Type B pancreatic cell (in vitro differentiated cells): Measurements from ENCODE around the gene PFKFB3. TPM values are rescaled to one million over a fixed set of nuclear protein-coding genes. Genes with fewer than 3 reads are reported as not detected.

Experiments
- DNase-seq: peaks from one replicate; pipeline ENCODE4 v3.0.0; 2021; ENCODE audit warnings: mixed read lengths; ENCODE audit not compliant: unreplicated experiment; ENCODE audit errors: extremely low spot score
- H3K27ac Mint-ChIP-seq: 2 replicates; pipeline ENCODE4 v1.8.0; 2021; ENCODE audit warnings: mild to moderate bottlenecking, mixed read lengths
- H3K27me3 Mint-ChIP-seq: 2 replicates; pipeline ENCODE4 v1.8.0; 2021; ENCODE audit warnings: mixed read lengths
- H3K36me3 Mint-ChIP-seq: 2 replicates; pipeline ENCODE4 v1.8.0; 2021; ENCODE audit warnings: mixed read lengths
- H3K4me1 Mint-ChIP-seq: one replicate; pipeline ENCODE4 v1.8.0; 2021; ENCODE audit warnings: mixed read lengths; ENCODE audit not compliant: unreplicated experiment
- H3K4me3 Mint-ChIP-seq: 2 replicates; pipeline ENCODE4 v1.8.0; 2021; ENCODE audit warnings: mild to moderate bottlenecking, mixed read lengths
- H3K9me3 Mint-ChIP-seq: 2 replicates; pipeline ENCODE4 v1.8.0; 2021; ENCODE audit warnings: mixed read lengths
- CTCF ChIP-seq: fragments of 200-600 bp; sonication (generic); conservative IDR thresholded peaks from 2 replicates; pipeline ENCODE4 v1.5.0; 2021; ENCODE audit warnings: antibody characterized with exemption, mild to moderate bottlenecking
- total RNA-seq: library from RNA; stranded (reverse); gene quantifications from 2 replicates; pipeline ENCODE4 v1.2.1, GENCODE V29; 2021; ENCODE audit warnings: low replicate concordance

The PFKFB3 gene
- total RNA-seq, 1 donor from 2014 or later, result 30.2 TPM

GRCh38 chr10:6273351-6273750, 70.6 kb downstream of the PFKFB3 start:
- Mint-ChIP-seq H3K4me3 (no peak overlapping the region), H3K27me3 (peaks cover 4% of the 10 kb centered on the region), H3K36me3 (no peaks in the 10 kb centered on the region), H3K27ac (no peak overlapping the region), H3K4me1 (peaks cover 14% of the 10 kb centered on the region), H3K9me3 (no peaks in the 10 kb centered on the region)
- no peak for TF ChIP-seq CTCF
- DNase-seq, result no peak

- Mint-ChIP-seq H3K36me3 (no peaks in the 10 kb centered on the region), H3K4me3 (no peak overlapping the region), H3K27ac (no peak overlapping the region)
These were observed 71.3 kb downstream of the PFKFB3 start for GRCh38 chr10:6274040-6274439.

GRCh38 chr10:6274484-6274883, 71.8 kb downstream of the PFKFB3 start:
- H3K4me3 Mint-ChIP-seq, result no peak overlapping the region
- H3K36me3 Mint-ChIP-seq, result no peaks in the 10 kb centered on the region
- H3K27ac Mint-ChIP-seq, result no peak overlapping the region
- H3K4me1 Mint-ChIP-seq, result peaks cover 18% of the 10 kb centered on the region
- H3K9me3 Mint-ChIP-seq, result no peaks in the 10 kb centered on the region
- peaks cover 4% of the 10 kb centered on the region for H3K27me3 Mint-ChIP-seq
- no peak for DNase-seq
- no peak for TF ChIP-seq CTCF

More at GRCh38 chr10:6274040-6274439, 71.3 kb downstream of the PFKFB3 start:
- DNase-seq, result no peak
- Mint-ChIP-seq H3K9me3 (no peaks in the 10 kb centered on the region), H3K4me1 (peaks cover 14% of the 10 kb centered on the region), H3K27me3 (peaks cover 4% of the 10 kb centered on the region)
- TF ChIP-seq CTCF, result no peak

- Mint-ChIP-seq H3K27ac (peak overlapping the region; percentile 64), H3K4me3 (no peak overlapping the region), H3K27me3 (peaks cover 5% of the 10 kb centered on the region), H3K36me3 (no peaks in the 10 kb centered on the region), H3K9me3 (no peaks in the 10 kb centered on the region), H3K4me1 (peaks cover 26% of the 10 kb centered on the region)
- no peak for DNase-seq
- TF ChIP-seq CTCF, result no peak
These were observed 72.6 kb downstream of the PFKFB3 start for GRCh38 chr10:6275022-6275997.

- H3K27me3 Mint-ChIP-seq, result peaks cover 5% of the 10 kb centered on the region
- H3K27ac Mint-ChIP-seq, result no peak overlapping the region
- peaks cover 25% of the 10 kb centered on the region for H3K4me1 Mint-ChIP-seq
- no peak for TF ChIP-seq CTCF
- no peak overlapping the region for H3K4me3 Mint-ChIP-seq
- no peak for DNase-seq
- H3K36me3 Mint-ChIP-seq, result no peaks in the 10 kb centered on the region
- H3K9me3 Mint-ChIP-seq, result no peaks in the 10 kb centered on the region
These were observed 73.6 kb downstream of the PFKFB3 start for GRCh38 chr10:6276356-6276755.
